Measurements from ENCODE around the gene PAK1IP1. TPM values are rescaled to one million over a fixed set of nuclear protein-coding genes. Genes with fewer than 3 reads are reported as not detected.
"Not testable (repeated sequence)": the region's sequence is repeated elsewhere in the genome, so short reads cannot be mapped to it uniquely, and the experiment has no call there.

The PAK1IP1 gene
- total and polyA plus RNA-seq, 2 donors (not counting 3 experiments of a cell fraction or from before 2014, with no cell fraction given): 10.6 to 20.6 TPM

GRCh38 chr6:10741643-10742042 is 46.9 kb downstream of the PAK1IP1 start:
- dilution Hi-C loops (cut with MboI; ENCODE audit: extremely low pct_ligation_motif_present, low sequenced_read_pairs); H3K79me2 ChIP-seq (ENCODE audit: control insufficient read depth, insufficient read depth, low read length); intact Hi-C loops (cut with micrococcal nuclease); H3K27me3 ChIP-seq (ENCODE audit: control insufficient read depth in 2 of 2, insufficient read depth in 2 of 2, low read length in 2 of 2); H3K4me2 ChIP-seq (ENCODE audit: insufficient read depth, low read length); H3K9ac ChIP-seq (replicated peaks; ENCODE audit: extremely low read depth, insufficient read depth, low read length); BruUV-seq (replicated peaks); H3K9me1 ChIP-seq (replicated peaks; ENCODE audit: control insufficient read depth, extremely low read depth, insufficient read depth, low read length); H3K4me3 ChIP-seq (replicated peaks in 1 of 3; ENCODE audit: insufficient read depth in 1 of 3, low read depth in 1 of 3, low read length in 3 of 3); H4K20me1 ChIP-seq (replicated peaks; ENCODE audit: control insufficient read depth, extremely low read depth, insufficient read depth, low read length); DNase-seq (ENCODE audit: low read depth, low spot score); H3K4me1 ChIP-seq (ENCODE audit: control insufficient read depth, extremely low read depth, insufficient read depth, low read length); POLR2A ChIA-PET; H3K9me3 ChIP-seq (replicated peaks; ENCODE audit: control insufficient read depth, insufficient read depth, low read length); H2AFZ ChIP-seq (ENCODE audit: low read depth, low read length); H3K36me3 ChIP-seq (ENCODE audit: control insufficient read depth in 2 of 2, extremely low read depth in 1 of 2, insufficient read depth in 2 of 2, low read length in 2 of 2); FAIRE-seq; H3K27ac ChIP-seq (ENCODE audit: insufficient read depth, low read depth, low read length): not testable (repeated sequence)
- CTCF ChIA-PET: interaction anchor here (0.7 kb wide), 1 partner anchor 74 kb away, joined by 3 read pairs; no protein-coding TSS in a partner anchor

GRCh38 chr6:10742251-10742650 is 47.5 kb downstream of the PAK1IP1 start:
- no peaks in the 10 kb centered on the region for H3K36me3 ChIP-seq (ENCODE audit: control insufficient read depth in 2 of 2, extremely low read depth in 1 of 2, insufficient read depth in 2 of 2, low read length in 2 of 2)
- ChIA-PET CTCF (interaction anchor here (1.2 to 1.8 kb wide), 2 partner anchors 15 to 17 kb away, joined by 4 read pairs; no protein-coding TSS in a partner anchor), POLR2A (no interaction called here)
- FAIRE-seq: no peak
- H4K20me1 ChIP-seq (replicated peaks; ENCODE audit: control insufficient read depth, extremely low read depth, insufficient read depth, low read length): no peaks in the 10 kb centered on the region
- no peaks in the 10 kb centered on the region for H3K79me2 ChIP-seq (ENCODE audit: control insufficient read depth, insufficient read depth, low read length)
- H3K4me1 ChIP-seq (ENCODE audit: control insufficient read depth, extremely low read depth, insufficient read depth, low read length): peaks cover 7% of the 10 kb centered on the region
- H3K27ac ChIP-seq (ENCODE audit: insufficient read depth, low read depth, low read length): no peak overlapping the region
- H3K9me1 ChIP-seq (replicated peaks; ENCODE audit: control insufficient read depth, extremely low read depth, insufficient read depth, low read length): no peaks in the 10 kb centered on the region
- TF ChIP-seq GATA2 (IDR thresholded peaks at IDR 0.05; ENCODE audit: insufficient read depth, insufficient read length, low read depth, low read length) (no peak), POLR2A (IDR thresholded peaks at IDR 0.05; ENCODE audit: low read depth, low read length) (no peak), JUN (IDR thresholded peaks at IDR 0.05; ENCODE audit: borderline replicate concordance, insufficient read depth, insufficient read length, low read depth) (no peak), MYC (IDR thresholded peaks at IDR 0.05; ENCODE audit: low read depth, low read length) (no peak), MAX (IDR thresholded peaks at IDR 0.05; ENCODE audit: insufficient read depth, insufficient read length) (no peak), EZH2 (IDR thresholded peaks at IDR 0.05; ENCODE audit: borderline replicate concordance, low read depth, low read length, severe bottlenecking) (no peak), POLR2AphosphoS5 (IDR thresholded peaks at IDR 0.05; ENCODE audit: insufficient read depth, low read depth, low read length) (no peak), FOS (IDR thresholded peaks at IDR 0.05; ENCODE audit: borderline replicate concordance, insufficient read depth, low read length) (no peak), CTCF (IDR thresholded peaks at IDR 0.05; ENCODE audit: extremely low read depth in 1 of 2, insufficient read depth in 1 of 2, low read depth in 1 of 2, low read length in 2 of 2) (no peak)
- BruUV-seq (replicated peaks): no TSS peak
- no peak for DNase-seq (ENCODE audit: low read depth, low spot score)
- H2AFZ ChIP-seq (ENCODE audit: low read depth, low read length): no peak overlapping the region
- no peak overlapping the region for H3K4me2 ChIP-seq (ENCODE audit: insufficient read depth, low read length)
- no peak overlapping the region for H3K4me3 ChIP-seq (replicated peaks in 1 of 3; ENCODE audit: insufficient read depth in 1 of 3, low read depth in 1 of 3, low read length in 3 of 3)
- dilution Hi-C loops (cut with MboI; ENCODE audit: extremely low pct_ligation_motif_present, low sequenced_read_pairs) (no loop called here), intact Hi-C loops (cut with micrococcal nuclease) (no loop called here)
- H3K9ac ChIP-seq (replicated peaks; ENCODE audit: extremely low read depth, insufficient read depth, low read length): no peak overlapping the region
- H3K9me3 ChIP-seq (replicated peaks; ENCODE audit: control insufficient read depth, insufficient read depth, low read length): no peaks in the 10 kb centered on the region
- H3K27me3 ChIP-seq (ENCODE audit: control insufficient read depth in 2 of 2, insufficient read depth in 2 of 2, low read length in 2 of 2): no peaks in the 10 kb centered on the region

Measured in endothelial cell of umbilical vein (primary cell).